ENCODE measurements around the gene CNNM4.

CNNM4 gene

DNA sequence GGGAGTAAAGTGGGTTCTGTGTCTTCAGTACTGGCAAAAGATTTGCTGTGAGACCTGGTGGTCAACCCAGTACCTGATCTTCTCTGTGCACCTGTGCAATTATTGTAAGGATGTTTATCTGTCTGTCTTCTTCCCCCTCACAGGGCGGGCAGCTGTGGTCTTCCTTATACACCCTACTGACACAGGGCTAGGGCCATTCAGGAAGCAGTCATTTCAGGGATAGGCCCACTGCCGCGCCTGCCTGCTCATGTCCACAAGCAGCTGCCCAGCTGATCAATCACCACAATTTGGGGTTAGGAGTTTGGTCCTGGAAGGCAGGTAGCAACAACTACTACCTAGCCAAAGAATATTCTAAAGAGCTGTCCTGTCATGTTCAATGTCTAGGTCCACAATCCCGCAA, 1.2 kb upstream of the CNNM4 start:
- DNase-seq (ENCODE audit: low spot score) = no peak

DNA sequence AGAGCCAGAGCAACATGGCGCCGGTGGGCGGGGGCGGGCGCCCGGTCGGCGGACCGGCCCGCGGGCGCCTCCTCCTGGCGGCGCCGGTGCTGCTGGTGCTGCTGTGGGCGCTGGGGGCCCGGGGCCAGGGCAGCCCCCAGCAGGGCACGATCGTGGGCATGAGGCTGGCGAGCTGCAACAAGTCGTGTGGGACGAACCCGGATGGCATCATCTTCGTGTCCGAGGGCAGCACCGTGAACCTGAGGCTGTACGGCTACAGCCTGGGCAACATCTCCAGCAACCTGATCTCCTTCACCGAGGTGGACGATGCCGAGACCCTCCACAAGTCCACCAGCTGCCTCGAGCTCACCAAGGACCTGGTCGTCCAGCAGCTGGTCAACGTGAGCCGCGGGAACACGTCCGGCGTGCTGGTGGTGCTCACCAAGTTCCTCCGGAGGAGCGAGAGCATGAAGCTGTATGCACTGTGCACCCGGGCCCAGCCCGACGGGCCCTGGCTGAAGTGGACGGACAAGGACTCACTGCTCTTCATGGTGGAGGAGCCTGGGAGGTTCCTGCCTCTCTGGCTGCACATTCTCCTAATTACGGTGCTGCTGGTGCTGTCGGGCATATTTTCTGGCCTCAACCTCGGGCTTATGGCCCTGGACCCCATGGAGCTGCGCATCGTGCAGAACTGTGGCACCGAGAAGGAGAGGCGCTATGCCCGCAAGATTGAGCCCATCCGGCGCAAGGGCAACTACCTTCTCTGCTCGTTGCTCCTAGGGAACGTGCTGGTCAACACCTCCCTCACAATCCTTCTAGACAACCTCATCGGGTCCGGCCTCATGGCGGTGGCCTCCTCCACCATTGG, 507 bp downstream of the CNNM4 start:
- no peak for DNase-seq (ENCODE audit: low spot score)

DNA sequence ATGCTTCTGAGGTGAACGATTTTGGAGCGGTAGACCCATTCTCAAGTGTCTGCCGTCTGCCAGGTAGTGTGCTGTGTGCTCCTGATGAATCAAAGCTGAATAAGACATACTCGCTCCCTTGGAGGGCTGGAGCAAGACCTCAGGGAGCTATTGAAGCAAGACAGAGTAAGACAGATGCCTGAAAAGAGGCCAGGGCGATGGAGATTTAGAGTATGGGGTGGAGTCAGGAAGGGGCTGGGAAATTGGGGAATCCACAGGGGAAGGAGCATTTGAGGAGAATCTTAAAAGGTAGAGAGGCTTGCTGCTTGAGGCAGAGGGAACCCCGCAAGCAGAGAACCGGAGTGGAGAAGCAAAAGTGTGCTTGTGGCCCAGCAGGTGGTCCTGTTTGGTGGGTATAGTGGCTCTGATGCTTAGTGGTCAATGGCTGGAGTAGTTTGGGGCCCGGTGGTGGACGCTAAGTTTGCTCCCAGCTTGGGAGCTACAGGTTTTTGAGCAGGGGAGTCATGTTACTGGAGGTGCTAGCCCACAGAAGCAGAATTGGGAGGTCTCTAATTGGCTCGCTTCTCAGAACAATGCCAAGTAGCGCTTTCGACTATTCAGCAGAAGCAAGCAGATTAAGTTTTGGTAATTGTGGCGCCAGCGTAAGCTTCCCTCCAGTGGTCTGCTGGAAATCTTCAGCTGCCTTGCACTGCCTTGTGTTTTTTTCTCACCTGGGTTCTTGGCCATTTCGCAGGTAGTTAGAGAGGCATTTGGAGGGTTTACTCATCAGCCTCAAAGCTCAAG, 2.0 kb downstream of the CNNM4 start:
- no peak for DNase-seq (ENCODE audit: low spot score)

DNA sequence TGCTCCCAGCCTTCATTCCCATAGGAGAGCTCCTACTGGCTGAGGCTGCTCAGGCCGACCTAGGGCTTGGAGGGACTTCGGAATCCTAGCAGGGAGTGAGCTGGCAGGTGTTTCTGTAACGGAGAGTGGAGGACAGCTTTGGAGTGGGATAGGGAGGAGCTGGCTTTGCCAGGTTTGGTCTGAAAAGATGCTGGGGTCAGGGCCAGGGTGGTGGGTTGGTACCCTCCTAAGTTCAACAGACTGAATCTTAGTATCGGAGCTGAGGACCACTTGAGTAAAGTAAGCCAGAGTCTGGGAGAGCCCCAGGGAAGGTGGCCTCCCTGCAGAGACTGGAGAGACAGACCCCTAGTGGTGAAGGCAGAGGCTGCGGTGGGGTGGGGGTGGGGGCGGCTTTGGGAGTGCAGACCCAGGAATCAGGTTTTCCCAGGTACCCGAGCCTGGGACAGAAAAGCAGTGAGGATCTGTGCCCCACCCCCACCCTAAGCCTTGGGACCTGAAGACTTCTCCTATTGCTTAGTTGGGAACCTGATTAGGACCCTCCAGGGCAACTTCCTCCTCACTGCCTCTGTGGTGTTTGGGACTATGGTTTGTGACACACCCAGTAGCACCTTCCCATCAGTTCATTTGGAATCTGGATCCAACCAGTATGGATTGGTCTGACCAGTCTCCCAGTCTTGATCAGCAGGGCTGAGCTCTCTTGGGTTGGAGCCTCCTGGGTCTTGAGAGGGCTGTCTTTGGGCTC, 3.0 kb downstream of the CNNM4 start:
- DNase-seq (ENCODE audit: low spot score) = peak; percentile 18

DNA sequence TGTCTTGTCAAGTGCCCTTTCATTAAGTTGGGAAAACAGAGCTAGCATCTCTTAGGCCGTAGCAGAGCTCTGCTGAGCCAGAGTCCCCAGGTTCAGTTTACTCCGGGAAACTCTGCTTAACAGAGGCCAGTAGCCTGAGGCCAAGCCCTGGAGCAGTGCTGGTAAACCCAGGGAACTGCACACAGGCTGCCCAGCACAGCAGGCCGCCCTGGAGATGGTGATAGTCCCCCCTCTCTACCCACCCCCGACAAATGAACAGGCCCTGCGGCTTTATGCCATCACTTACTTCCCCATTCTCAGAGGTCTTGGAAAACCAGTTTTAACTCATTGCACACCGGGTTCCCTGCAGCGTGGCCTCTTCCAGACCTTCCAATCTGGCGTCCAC, 3.5 kb downstream of the CNNM4 start:
- peak; percentile 39 for DNase-seq (ENCODE audit: low spot score)

DNA sequence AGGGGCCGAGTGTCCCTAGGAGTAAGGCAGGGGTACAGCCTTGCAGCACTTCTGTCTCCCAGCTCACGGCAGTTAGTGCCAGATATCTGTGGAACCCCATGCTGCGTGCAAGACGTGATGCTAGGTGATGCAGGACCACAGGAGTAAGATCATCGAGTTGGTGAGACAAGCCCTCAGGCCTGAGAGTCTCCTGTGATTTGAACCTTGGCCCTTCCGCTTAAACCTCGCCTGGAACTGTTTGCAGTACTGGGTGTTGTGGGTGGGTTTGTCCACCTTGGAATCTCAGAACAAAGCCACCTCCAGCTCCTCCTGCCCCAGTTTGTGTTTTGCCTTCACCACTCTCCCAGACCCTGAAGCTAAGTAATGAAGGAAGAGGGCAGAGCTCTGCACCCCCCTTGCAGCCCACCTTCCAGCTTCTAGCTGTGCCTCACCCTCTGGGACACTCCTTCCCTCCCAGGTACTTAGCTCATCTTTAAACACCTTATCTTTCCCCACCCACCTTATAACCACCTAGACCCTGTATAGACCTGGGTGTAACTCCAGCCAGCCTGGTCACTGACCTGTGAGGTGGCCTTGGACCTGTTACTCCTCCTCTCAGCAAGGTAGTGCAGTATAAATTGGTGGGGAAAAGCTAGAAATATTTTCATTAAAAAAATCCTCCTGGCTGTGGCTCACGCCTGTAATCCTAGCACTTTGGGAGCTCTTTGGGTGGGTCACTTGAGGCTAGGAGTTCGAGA, 6.6 kb downstream of the CNNM4 start:
- DNase-seq (ENCODE audit: low spot score) = no peak

DNA sequence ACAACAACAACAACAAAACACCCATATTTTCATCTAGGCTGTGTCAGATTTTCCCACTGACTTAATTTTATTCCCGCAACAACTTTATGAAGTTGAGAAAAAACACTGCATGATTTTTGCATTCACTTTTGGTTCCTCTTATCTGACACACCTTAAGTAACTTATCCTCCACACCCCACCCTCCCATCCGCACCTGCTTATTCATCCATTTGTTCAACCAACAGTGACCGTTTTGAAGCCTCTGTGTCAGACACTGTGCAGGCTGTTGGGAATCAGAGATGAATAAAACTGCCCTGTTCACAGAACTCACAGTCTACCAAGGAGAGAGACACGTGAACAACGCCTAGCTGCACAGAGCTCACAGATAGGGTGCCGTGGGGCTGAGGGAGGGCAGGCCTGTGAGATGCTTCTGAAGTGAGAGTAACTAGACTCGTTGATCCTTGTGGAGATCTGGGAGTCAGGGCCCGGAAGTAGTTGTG, 7.4 kb downstream of the CNNM4 start:
- no peak for DNase-seq (ENCODE audit: low spot score)

DNA sequence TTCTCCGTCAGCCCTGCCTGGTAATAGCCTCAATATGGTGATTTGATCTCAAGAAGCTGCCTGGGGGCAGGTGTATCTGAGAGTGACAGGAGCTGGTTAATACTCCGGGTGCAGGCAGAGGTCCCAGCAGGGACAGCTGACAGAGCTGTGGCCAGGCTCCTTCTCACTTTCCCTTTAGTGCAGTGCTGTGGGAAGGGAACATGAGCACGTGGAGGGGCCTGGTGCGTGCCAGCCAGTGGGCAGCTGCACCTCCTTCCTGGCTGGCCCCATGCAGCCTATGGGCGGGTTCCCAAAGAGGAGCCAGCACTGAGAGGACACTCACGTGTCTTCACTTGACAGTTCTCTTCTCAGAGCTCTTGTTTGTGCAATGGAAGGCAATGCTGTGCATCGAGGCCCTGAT, 9.1 kb downstream of the CNNM4 start:
- peak; percentile 63 for DNase-seq (ENCODE audit: low spot score)

DNA sequence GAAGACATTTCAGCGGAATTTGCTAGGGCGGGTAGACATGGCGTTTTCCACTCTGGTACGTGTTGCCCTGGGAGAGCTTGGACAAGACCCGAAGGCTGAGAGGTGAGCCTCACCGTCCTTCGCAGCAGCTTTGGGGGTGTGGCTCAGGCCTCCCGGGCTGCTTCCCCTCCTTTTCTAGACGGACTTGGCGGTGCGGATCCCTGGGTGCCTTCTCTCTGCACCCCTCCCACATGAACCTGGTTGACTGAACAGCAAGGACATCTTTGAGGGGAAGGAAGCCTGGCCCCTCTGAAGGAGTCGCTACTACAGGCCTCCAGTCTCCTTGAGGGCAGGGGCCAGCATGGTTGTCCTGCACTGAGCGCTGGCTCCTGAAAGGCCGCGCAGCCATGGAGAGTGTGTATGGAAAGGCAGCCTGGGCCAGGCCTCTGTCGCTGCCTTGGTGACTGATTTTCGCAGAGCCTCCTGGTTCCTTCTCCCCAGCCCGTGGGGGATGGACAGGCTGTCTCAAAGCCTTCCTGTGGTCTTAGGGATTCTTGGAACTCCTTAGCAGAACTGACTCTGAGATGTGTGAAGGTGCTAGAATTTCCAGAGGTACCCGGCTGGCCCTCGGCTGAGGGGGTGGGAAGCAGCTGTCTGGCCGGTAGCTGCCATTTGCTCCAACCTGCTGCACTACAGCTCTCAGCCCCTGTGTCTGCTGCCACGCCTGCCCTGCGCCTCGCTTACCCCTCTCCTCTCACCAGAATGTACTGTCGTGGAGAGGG, 9.9 kb downstream of the CNNM4 start:
- DNase-seq (ENCODE audit: low spot score) = no peak

DNA sequence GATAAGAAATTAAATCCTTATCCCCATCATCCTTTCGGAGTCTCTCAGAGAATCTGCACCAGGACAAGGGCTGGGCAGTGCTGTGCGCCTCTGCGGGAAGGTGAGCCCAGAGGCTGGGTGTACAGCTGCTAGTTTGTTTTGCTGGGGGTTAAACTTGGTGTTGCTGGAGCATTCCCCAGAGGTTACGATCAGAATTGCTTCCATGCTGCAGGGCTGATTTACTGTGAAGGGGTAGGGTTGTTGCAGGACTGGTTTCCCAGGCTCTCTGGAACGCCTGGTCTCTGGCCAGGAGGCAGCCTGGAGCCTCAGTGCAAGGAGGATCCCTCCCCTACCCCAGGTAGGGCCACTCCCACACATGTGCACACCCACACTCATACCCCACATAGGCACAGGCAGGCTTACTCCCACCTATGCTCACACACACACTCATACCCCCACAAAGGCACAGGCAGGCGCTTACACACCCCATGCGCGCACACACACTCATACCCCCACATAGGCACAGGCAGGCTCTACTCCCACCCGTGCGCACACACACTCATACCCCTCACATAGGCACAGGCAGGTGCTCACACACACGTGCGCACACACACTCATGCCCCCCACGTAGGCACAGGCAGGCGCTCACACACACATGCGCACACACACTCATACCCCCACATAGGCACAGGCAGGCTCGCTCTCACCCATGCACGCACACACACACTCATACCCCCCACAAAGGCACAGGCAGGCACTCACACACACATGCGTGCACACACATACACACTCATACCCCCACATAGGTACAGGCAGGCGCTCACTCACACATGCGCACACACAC, 11.3 kb downstream of the CNNM4 start:
- no peak for DNase-seq (ENCODE audit: low spot score)

DNA sequence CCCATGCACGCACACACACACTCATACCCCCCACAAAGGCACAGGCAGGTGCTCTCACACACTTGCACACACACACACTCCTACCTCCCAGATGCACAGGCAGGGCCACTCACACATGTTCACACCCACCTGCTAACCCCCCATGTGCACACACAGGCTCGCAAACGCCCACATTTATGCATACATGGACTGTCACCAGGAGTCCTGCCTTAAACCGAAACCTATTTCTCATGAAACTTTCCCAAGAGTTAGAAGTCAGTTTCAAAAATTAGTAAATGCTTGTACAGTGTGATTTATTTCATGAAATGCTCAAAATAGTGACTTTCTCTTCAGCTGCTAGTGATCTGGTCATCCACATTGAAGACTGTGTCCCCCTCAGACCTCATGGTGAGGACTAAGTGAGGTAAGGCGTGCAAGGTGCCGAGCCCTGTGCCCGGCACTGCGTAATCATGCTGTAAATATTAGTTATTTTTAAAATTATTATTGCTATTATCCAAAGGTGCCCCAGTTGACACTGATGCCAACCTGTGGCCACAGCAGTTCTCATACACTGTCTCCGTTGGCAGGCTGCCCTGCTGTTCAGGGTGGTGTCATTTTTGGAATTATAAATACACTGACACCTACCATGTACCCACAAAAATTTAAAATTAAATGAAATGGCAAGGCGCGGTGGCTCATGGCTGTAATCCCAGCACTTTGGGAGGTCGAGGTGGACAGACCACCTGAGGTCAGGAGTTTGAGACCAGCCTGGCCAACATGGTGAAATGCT, 12.4 kb downstream of the CNNM4 start:
- no peak for DNase-seq (ENCODE audit: low spot score)

DNA sequence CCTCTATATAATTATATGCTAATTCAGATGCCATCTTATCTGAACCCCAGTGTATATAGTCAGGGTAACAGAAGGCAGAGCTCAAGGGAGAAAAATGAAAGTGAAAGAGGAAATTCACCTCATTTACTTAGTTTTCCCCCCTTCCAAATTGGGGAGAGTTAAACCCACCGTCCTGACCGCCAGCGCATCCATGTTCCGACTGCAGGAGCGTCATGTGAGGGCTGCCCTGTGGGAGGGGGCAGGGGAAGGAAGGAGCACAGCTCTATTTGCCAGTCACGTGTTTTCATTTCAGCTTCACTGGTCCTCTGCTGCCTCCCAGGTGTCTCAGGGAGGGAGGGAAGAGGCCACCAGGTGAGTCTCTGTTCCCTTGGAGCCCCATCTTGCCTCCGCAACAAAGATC, 13.2 kb downstream of the CNNM4 start:
- DNase-seq (ENCODE audit: low spot score) = no peak

DNA sequence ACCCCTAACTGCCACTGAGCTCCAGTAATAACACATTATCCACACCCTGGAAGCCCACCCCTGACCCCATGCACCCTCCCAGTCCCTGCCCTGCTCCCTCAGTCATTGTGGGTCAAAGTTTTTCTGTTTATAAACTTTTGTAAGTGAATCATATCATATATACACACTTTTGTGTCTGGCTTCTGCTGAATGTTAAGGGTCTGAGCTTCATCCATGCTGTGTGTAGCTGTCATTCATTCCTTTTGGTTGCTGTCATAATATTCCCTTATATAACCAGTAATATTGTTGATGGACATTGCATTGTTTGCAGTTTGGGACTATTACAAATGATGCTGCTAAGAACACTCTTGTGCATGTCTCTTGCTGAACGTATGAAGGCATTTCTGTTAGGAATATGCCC, 14.5 kb downstream of the CNNM4 start:
- DNase-seq (ENCODE audit: low spot score) = no peak

DNA sequence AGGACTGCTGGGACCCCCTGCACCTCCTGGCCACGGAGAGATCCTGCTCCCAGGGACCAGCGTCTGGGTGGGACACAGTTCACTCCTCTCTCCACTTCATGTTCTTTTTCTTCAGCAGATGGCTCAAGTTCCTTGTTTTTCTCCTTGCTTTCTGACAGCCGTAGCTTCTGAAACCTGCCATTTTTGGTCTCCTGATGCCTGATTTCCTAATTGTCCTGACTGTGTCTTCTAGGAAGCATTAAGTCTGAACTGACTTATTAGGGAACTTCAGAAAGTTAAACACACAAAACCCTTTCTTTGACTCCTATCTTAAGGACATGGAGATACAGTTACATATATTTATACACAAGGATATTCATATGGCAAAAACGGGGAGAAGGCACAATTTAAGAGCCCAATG, 22.7 kb downstream of the CNNM4 start:
- DNase-seq (ENCODE audit: low spot score) = no peak

DNA sequence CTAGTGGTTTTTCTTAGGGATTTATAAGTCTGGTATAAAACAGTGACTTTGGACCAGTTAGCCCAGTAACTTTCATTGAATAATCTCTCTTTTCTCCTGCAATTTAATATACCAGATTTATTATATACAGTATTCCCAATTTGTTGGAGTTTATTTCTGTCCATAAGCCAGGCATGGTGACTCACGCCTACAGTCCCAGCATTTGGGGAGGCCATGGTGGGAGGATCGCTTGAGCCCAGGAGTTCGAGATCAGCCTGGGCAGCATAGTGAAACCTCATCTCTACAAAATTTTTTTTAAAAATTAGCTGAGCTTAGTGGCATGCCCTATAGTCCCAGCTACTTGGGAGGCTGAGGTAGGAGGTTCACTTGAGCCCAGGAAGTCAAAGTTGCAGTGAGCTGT, 26.7 kb downstream of the CNNM4 start:
- no peak for DNase-seq (ENCODE audit: low spot score)

DNA sequence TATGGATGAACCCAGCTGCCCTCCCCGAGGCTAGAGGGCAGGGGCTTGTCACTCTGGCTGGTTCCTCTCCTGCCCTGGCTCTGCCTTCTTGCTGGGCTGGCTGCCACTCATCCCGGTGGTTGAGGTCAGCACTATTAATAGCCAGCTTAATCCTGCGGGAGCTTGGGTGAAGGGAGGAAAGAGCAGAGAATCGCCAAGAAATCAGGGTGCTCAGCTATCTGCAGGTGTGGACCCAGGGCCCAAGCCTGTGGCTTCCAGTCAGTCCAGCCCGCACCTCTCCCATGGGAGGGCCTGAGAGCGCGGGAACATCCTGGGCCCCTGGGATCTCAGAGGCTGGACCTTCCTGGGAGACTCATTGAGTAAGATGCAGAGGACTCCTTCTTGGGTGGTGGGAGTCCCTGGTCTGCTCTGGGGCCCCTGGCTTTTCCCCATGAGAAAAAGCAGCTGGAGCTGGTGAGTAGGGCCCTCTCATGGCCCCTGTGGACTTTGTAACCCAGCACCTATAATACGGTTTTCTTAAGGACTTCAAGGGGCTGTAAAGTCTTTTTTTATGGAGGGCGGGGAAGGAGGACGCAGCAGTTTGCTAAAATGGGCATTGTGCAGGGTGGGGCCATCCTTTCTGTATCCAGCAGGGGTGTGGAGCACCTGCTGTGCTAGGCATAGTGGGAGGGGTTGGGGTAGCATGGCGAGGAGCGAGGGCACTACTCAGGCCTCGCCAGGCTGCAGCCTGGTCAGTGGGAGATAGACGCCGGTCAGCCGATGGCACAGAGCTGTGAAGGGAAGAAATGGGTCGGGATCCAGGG, 27.9 kb downstream of the CNNM4 start:
- no peak for DNase-seq (ENCODE audit: low spot score)

DNA sequence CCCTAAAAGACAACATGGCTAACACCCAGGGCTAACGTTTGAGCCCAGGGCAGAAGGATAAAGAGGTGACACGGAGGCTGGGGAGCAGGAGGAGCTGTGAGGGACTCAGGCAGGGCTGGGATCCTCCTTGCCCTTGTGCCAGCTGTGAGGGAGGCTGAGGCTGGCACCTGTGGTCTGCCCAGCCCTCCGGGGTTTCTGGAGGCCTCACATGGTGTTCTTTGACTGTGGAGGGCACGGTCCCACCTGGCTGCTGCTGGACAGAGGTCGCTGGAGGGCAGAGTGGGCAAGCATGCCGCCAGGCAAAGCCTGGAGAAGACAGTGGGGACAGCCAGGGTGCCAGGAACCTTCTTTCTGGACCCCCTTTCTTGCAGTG, 28.5 kb downstream of the CNNM4 start:
- DNase-seq (ENCODE audit: low spot score) = no peak
